Measurements from ENCODE around the gene C1QTNF12.
"Not testable (repeated sequence)": the region's sequence is repeated elsewhere in the genome, so short reads cannot be mapped to it uniquely, and the experiment has no call there.

The C1QTNF12 gene

GRCh38 chr1:1196431-1197187 is 49.9 kb downstream of the C1QTNF12 start:
- peak; percentile 20 for DNase-seq

GRCh38 chr1:1195726-1196125 is 50.8 kb downstream of the C1QTNF12 start:
- DNase-seq = not testable (repeated sequence)

GRCh38 chr1:1194723-1195122 is 51.8 kb downstream of the C1QTNF12 start:
- no peak for DNase-seq
